H1 (cell line): Measurements from ENCODE around the gene IQGAP1. TPM values are rescaled to one million over a fixed set of nuclear protein-coding genes. Genes with fewer than 3 reads are reported as not detected.

ENCODE experiments used
- CTCF ChIA-PET: fragments of 300-600 bp; sonication (Branson Sonifier 250); formaldehyde crosslinking; loops from one replicate; lab custom pipeline; 2021; ENCODE audit not compliant: partially characterized antibody; lab: Charles Lee
- POLR2A ChIA-PET: fragments of 300-600 bp; sonication (Branson Sonifier 250); formaldehyde crosslinking; loops from one replicate; lab custom pipeline; 2021; ENCODE audit warnings: inconsistent platforms; ENCODE audit not compliant: partially characterized antibody; lab: Charles Lee
- DNase-seq, 2 experiments: peaks; one replicate each; pipeline versions ENCODE4 v3.0.0 to v3.0.0-alpha.2; 2010 to 2022; ENCODE audit warnings: low spot score in 2 of 2, low read depth in 1 of 2, mixed read lengths in 1 of 2
- FAIRE-seq: peaks from 2 replicates; lab custom pipeline; 2011; peaks lifted over from hg19 to GRCh38; lab: Jason Lieb, UNC
- H2AFZ ChIP-seq: 2 replicates; pipeline ENCODE4 v1.8.1; 2012; ENCODE audit warnings: low read length, inconsistent platforms
- H2AK5ac ChIP-seq: 2 replicates; pipeline ENCODE4 v1.6.1; 2013; ENCODE audit warnings: low read depth, low read length
- H2BK120ac ChIP-seq: replicated peaks from 2 replicates; pipeline ENCODE3; 2013; ENCODE audit warnings: low read depth, low read length, inconsistent platforms
- H2BK12ac ChIP-seq: 2 replicates; pipeline ENCODE4 v1.6.1; 2013; ENCODE audit warnings: low read depth, low read length
- H2BK15ac ChIP-seq: 2 replicates; pipeline ENCODE4 v1.6.1; 2013; ENCODE audit warnings: low read length
- H2BK20ac ChIP-seq: 2 replicates; pipeline ENCODE4 v1.6.1; 2013; ENCODE audit warnings: low read length
- H2BK5ac ChIP-seq: 2 replicates; pipeline ENCODE4 v1.6.1; 2013; ENCODE audit warnings: low read depth, low read length
- H3K14ac ChIP-seq: 2 replicates; pipeline ENCODE4 v1.6.1; 2013; ENCODE audit warnings: inconsistent platforms; ENCODE audit not compliant: insufficient read length
- H3K18ac ChIP-seq: 2 replicates; pipeline ENCODE4 v1.6.1; 2013; ENCODE audit warnings: low read length; ENCODE audit errors: extremely low read depth
- H3K23ac ChIP-seq: 2 replicates; pipeline ENCODE4 v1.6.1; 2013; ENCODE audit warnings: inconsistent platforms; ENCODE audit not compliant: insufficient read length
- H3K23me2 ChIP-seq: 2 replicates; pipeline ENCODE4 v1.6.1; 2013; ENCODE audit warnings: low read depth, low read length
- H3K27ac ChIP-seq: 2 replicates; pipeline ENCODE4 v1.6.1; 2011; ENCODE audit warnings: low read depth, low read length, inconsistent platforms
- H3K27me3 ChIP-seq, 4 experiments: replicated peaks in 1 of 4; 1 replicate in 1 of 4; 2 replicates in 3 of 4; pipeline versions ENCODE4 v1.6.1 to v1.8.1; 2011 to 2013; ENCODE audit warnings: low read length in 3 of 4, mild to moderate bottlenecking in 3 of 4, inconsistent platforms in 2 of 4, mixed read lengths in 2 of 4, moderate library complexity in 1 of 4; ENCODE audit not compliant: control insufficient read depth in 3 of 4, insufficient read depth in 3 of 4; ENCODE audit errors: extremely low read depth in 1 of 4
- H3K36me3 ChIP-seq, 4 experiments: 2 replicates each; pipeline versions ENCODE4 v1.6.1 to v1.8.1; 2011 to 2013; ENCODE audit warnings: mild to moderate bottlenecking in 4 of 4, low read length in 3 of 4, moderate library complexity in 2 of 4, control low read depth in 1 of 4, inconsistent platforms in 1 of 4; ENCODE audit not compliant: insufficient read depth in 4 of 4, control insufficient read depth in 2 of 4
- H3K4ac ChIP-seq: replicated peaks from 2 replicates; pipeline ENCODE3; 2013; ENCODE audit warnings: low read length, low read depth, mixed read lengths, inconsistent platforms; ENCODE audit not compliant: insufficient read length
- H3K4me1 ChIP-seq, 4 experiments: replicated peaks in 1 of 4; 1 replicate in 1 of 4; 2 replicates in 3 of 4; pipeline versions ENCODE4 v1.6.1 to v1.8.1; 2011 to 2013; ENCODE audit warnings: low read length in 3 of 4, inconsistent platforms in 2 of 4, mixed read lengths in 1 of 4; ENCODE audit not compliant: insufficient read depth in 4 of 4, control insufficient read depth in 3 of 4
- H3K4me2 ChIP-seq, 2 experiments: 2 replicates each; pipeline versions ENCODE4 v1.6.1 to v1.8.1; 2011 to 2013; ENCODE audit warnings: low read depth in 2 of 2, low read length in 2 of 2, control low read depth in 1 of 2, inconsistent platforms in 1 of 2, mild to moderate bottlenecking in 1 of 2; ENCODE audit not compliant: insufficient read depth in 1 of 2
- H3K4me3 ChIP-seq, 4 experiments: fragments of 200-600, 300-600 bp in 1 of 4; sonication (generic), shearing (Covaris generic), sonication (Bioruptor Twin) in 1 of 4; 2 replicates each; pipeline versions ENCODE4 v1.5.1 to v1.8.1; 2011 to 2016; ENCODE audit warnings: low read length in 4 of 4, low read depth in 3 of 4, control low read depth in 2 of 4, inconsistent platforms in 2 of 4, mild to moderate bottlenecking in 2 of 4, mixed read lengths in 1 of 4, moderate library complexity in 1 of 4; ENCODE audit not compliant: insufficient read depth in 2 of 4; ENCODE audit errors: extremely low read depth in 1 of 4
- H3K56ac ChIP-seq: replicated peaks from 2 replicates; pipeline ENCODE3; 2013; ENCODE audit warnings: low read depth, mild to moderate bottlenecking, mixed read lengths, low read length, inconsistent platforms; ENCODE audit not compliant: insufficient read length
- H3K79me1 ChIP-seq: 2 replicates; pipeline ENCODE4 v1.6.1; 2013; ENCODE audit warnings: low read depth, low read length, control low read depth
- H3K79me2 ChIP-seq, 2 experiments: 2 replicates each; pipeline versions ENCODE4 v1.6.1 to v1.8.1; 2012 to 2013; ENCODE audit warnings: low read length in 2 of 2, mild to moderate bottlenecking in 2 of 2, inconsistent platforms in 1 of 2; ENCODE audit not compliant: insufficient read depth in 2 of 2, control insufficient read depth in 1 of 2
- H3K9ac ChIP-seq, 4 experiments: replicated peaks in 1 of 4; 1 replicate in 1 of 4; 2 replicates in 3 of 4; pipeline versions ENCODE4 v1.6.1 to v1.8.1; 2011 to 2013; ENCODE audit warnings: low read depth in 3 of 4, low read length in 3 of 4, control low read depth in 2 of 4, mild to moderate bottlenecking in 2 of 4, moderate library complexity in 2 of 4, inconsistent platforms in 1 of 4; ENCODE audit errors: extremely low read depth in 1 of 4
- H3K9me3 ChIP-seq, 2 experiments: 2 replicates each; pipeline versions ENCODE4 v1.6.1 to v1.8.1; 2012 to 2013; ENCODE audit warnings: mild to moderate bottlenecking in 2 of 2, moderate library complexity in 2 of 2, control low read depth in 1 of 2, inconsistent platforms in 1 of 2, low read depth in 1 of 2, low read length in 1 of 2, mixed read lengths in 1 of 2; ENCODE audit not compliant: insufficient read depth in 2 of 2
- H4K20me1 ChIP-seq, 2 experiments: replicated peaks in 1 of 2; 2 replicates each; pipeline versions ENCODE3 to v1.8.1; 2011 to 2013; ENCODE audit warnings: inconsistent platforms in 2 of 2, low read length in 2 of 2, mild to moderate bottlenecking in 1 of 2; ENCODE audit not compliant: insufficient read depth in 2 of 2, control insufficient read depth in 1 of 2
- H4K5ac ChIP-seq: 2 replicates; pipeline ENCODE4 v1.6.1; 2013; ENCODE audit warnings: low read length, low read depth, mixed read lengths, inconsistent platforms; ENCODE audit not compliant: insufficient read length
- H4K8ac ChIP-seq: 2 replicates; pipeline ENCODE4 v1.8.0; 2013; ENCODE audit warnings: mild to moderate bottlenecking, moderate library complexity, low read length, inconsistent platforms; ENCODE audit not compliant: insufficient read depth; ENCODE audit errors: extremely low read depth
- H4K91ac ChIP-seq: replicated peaks from 2 replicates; pipeline ENCODE3; 2013; ENCODE audit warnings: low read length, mixed read lengths, inconsistent platforms; ENCODE audit not compliant: insufficient read length
- ATF3 ChIP-seq: IDR thresholded peaks from 2 replicates; pipeline ENCODE4 v1.6.1; 2011; ENCODE audit warnings: low read depth, mild to moderate bottlenecking, low read length; ENCODE audit not compliant: insufficient read depth
- BACH1 ChIP-seq: IDR thresholded peaks from 2 replicates; pipeline ENCODE4 v1.6.1; 2012; ENCODE audit warnings: low read length, improper control_type of control experiment
- CBX5 ChIP-seq: fragments of 300-800, 300-1000 bp; sonication (generic); IDR thresholded peaks from 2 replicates; pipeline ENCODE4 v1.7.1; 2016; ENCODE audit warnings: antibody characterized with exemption, low read length, low read depth
- E2F6 ChIP-seq: IDR thresholded peaks from 2 replicates; pipeline ENCODE4 v1.6.1; 2012; ENCODE audit warnings: inconsistent platforms
- EGR1 ChIP-seq: IDR thresholded peaks from 2 replicates; pipeline ENCODE4 v1.6.1; 2011; ENCODE audit warnings: low read depth, low read length, borderline replicate concordance
- EZH2 ChIP-seq: fragments of 200-600 bp; sonication (generic); IDR thresholded peaks from 2 replicates; pipeline ENCODE4 v1.7.1; 2012; ENCODE audit warnings: low read depth, mild to moderate bottlenecking, moderate library complexity, low read length, inconsistent platforms; ENCODE audit not compliant: severe bottlenecking
- GTF2F1 ChIP-seq: IDR thresholded peaks from 2 replicates; pipeline ENCODE4 v1.6.1; 2012; ENCODE audit warnings: low read depth, low read length, improper control_type of control experiment, borderline replicate concordance
- NANOG ChIP-seq: IDR thresholded peaks from 2 replicates; pipeline ENCODE4 v1.6.1; 2011; ENCODE audit warnings: low read length, low read depth, mild to moderate bottlenecking, inconsistent platforms; ENCODE audit not compliant: insufficient read depth, poor library complexity, severe bottlenecking
- NRF1 ChIP-seq: IDR thresholded peaks from 2 replicates; pipeline ENCODE4 v1.6.1; 2011; ENCODE audit warnings: mild to moderate bottlenecking, low read depth, low read length, improper control_type of control experiment
- POLR2A ChIP-seq, 2 experiments: IDR thresholded peaks; 1 replicate in 1 of 2; 2 replicates in 1 of 2; pipeline ENCODE4 v1.6.1; 2011; ENCODE audit warnings: low read depth in 2 of 2, low read length in 2 of 2, mild to moderate bottlenecking in 2 of 2; ENCODE audit errors: control extremely low read depth in 1 of 2
- POU5F1 ChIP-seq: IDR thresholded peaks from 2 replicates; pipeline ENCODE4 v1.6.1; 2011; ENCODE audit warnings: low read depth, mild to moderate bottlenecking, low read length, moderate library complexity
- RBBP5 ChIP-seq: IDR thresholded peaks from 2 replicates; pipeline ENCODE4 v1.7.1; 2012; ENCODE audit warnings: low read depth, mild to moderate bottlenecking, inconsistent platforms, low read length, moderate library complexity, borderline replicate concordance
- SRF ChIP-seq: IDR thresholded peaks from 2 replicates; pipeline ENCODE4 v1.6.1; 2011; ENCODE audit warnings: mild to moderate bottlenecking, low read depth, low read length, moderate library complexity
- TAF1 ChIP-seq: IDR thresholded peaks from 2 replicates; pipeline ENCODE4 v1.6.1; 2011; ENCODE audit warnings: mild to moderate bottlenecking, low read depth, low read length
- WGBS, 2 experiments: shearing (Covaris generic) in 1 of 2; methylation state at CpG; one replicate each; pipeline versions ENCODE4 v1.1.6 to v1.1.7; 2013 to 2015; ENCODE audit warnings: low lambda C conversion rate in 2 of 2, mixed read lengths in 2 of 2, inconsistent platforms in 1 of 2, low coverage in 1 of 2, missing lambda C conversion rate in 1 of 2; ENCODE audit not compliant: insufficient replicate concordance in 2 of 2, insufficient coverage in 1 of 2, insufficient read length in 1 of 2; ENCODE audit errors: extremely low coverage in 1 of 2, missing lambda C conversion rate in 1 of 2; 5-methylcytosine and 5-hydroxymethylcytosine counted together
- polyA plus RNA-seq, 7 experiments: library from polyadenylated mRNA; depleted of rRNA in 3 of 7; stranded (reverse) in 5 of 7; unstranded in 2 of 7; fragments of >200 nt in 5 of 7; fragments of 200-250 nt in 2 of 7; gene quantifications; 1 replicate in 5 of 7; 2 replicates in 1 of 7; 4 replicates in 1 of 7; pipeline versions ENCODE4 v1.2.1 to v1.2.3, GENCODE V29; 2011 to 2013; ENCODE audit warnings: missing spikeins in 2 of 7, mixed read lengths in 2 of 7
- total RNA-seq: library from RNA; stranded (reverse); fragmentation: NEBNext Ultra II Directional; extraction: Animal tissue kit (Norgen Biotek cat#: 25700); gene quantifications from 2 replicates; pipeline ENCODE4 v1.2.1, GENCODE V29; 2021

The IQGAP1 gene
- total and polyA plus RNA-seq, 2 of the 8 experiments (the other 6 are each of a cell fraction or from before 2014, with no cell fraction given), result 56.0 to 138 TPM

- no peak overlapping the region for H3K27ac ChIP-seq
- CTCF ChIA-PET, result interaction anchor here (0.8 to 9.5 kb wide), 46 partner anchors 10 to 449 kb away, joined by 3 to 175 read pairs (median 7); partner anchors contain the start of gene ZNF774
Observed at GRCh38 chr15:90483012-90483307, 94.9 kb downstream of the IQGAP1 start.

More at GRCh38 chr15:90483012-90483307, 94.9 kb downstream of the IQGAP1 start:
- Histone ChIP-seq H2BK120ac (no peak overlapping the region), H3K9me3 (no peaks in the 10 kb centered on the region), H4K20me1 (peaks cover 0 to 3% of the 10 kb centered on the region in 2 experiments), H3K56ac (no peak overlapping the region), H2BK5ac (no peak overlapping the region), H2AFZ (no peak overlapping the region), H3K79me1 (no peaks in the 10 kb centered on the region), H3K4me2 (no peak overlapping the region), H3K18ac (no peak overlapping the region), H3K4ac (no peak overlapping the region), H4K5ac (no peak overlapping the region), H2BK20ac (no peak overlapping the region), H3K79me2 (no peaks in the 10 kb centered on the region), H2AK5ac (no peak overlapping the region), H3K9ac (no peak overlapping the region), H4K91ac (no peak overlapping the region), H2BK12ac (no peak overlapping the region), H3K4me1 (no peaks in the 10 kb centered on the region), H2BK15ac (no peak overlapping the region), H3K36me3 (peaks cover 19 to 62% (median 42%) of the 10 kb centered on the region in 4 experiments), H3K23ac (no peak overlapping the region), H3K4me3 (no peak overlapping the region), H4K8ac (no peak overlapping the region), H3K27me3 (no peaks in the 10 kb centered on the region), H3K14ac (no peak overlapping the region), H3K23me2 (no peaks in the 10 kb centered on the region)
- WGBS, 2 experiments, result 86% methylated on average over 1 of the region's 1 CpG; no CpG with 5 or more reads in 1 of the 2 experiments
- FAIRE-seq, result no peak
- POLR2A ChIA-PET, result interaction anchor here (1.1 kb wide), 1 partner anchor 163 kb away, joined by 4 read pairs; no protein-coding TSS in a partner anchor
- no peak for DNase-seq
- no peak for TF ChIP-seq SRF
- no peak for TF ChIP-seq BACH1
- no peak for TF ChIP-seq NRF1
- no peak for TF ChIP-seq TAF1
- no peak for TF ChIP-seq GTF2F1
- no peak for TF ChIP-seq EZH2
- TF ChIP-seq NANOG, result no peak
- TF ChIP-seq E2F6, result no peak
- TF ChIP-seq POLR2A (IDR thresholded peaks at IDR 0.05; ENCODE audit: control extremely low read depth in 1 of 2, low read depth in 2 of 2, low read length in 2 of 2), result no peak
- TF ChIP-seq RBBP5, result no peak
- TF ChIP-seq POU5F1, result no peak
- TF ChIP-seq EGR1, result no peak
- no peak for TF ChIP-seq ATF3
- no peak for TF ChIP-seq CBX5
